Lower lobe of right lung (tissue), 2 donors: ENCODE measurements around the gene OR9Q1. TPM values are rescaled to one million over a fixed set of nuclear protein-coding genes. Genes with fewer than 3 reads are reported as not detected.
"Not testable (repeated sequence)": the region's sequence is repeated elsewhere in the genome, so short reads cannot be mapped to it uniquely, and the experiment has no call there.

ENCODE experiments used
- ATAC-seq, 2 donors: fragments of 200-7000 bp; cut with Tn5 transposase; one replicate each; pipeline ENCODE4 v1.9.1; 2020 to 2022; ENCODE audit warnings: mild to moderate bottlenecking in 2 of 2, moderate library complexity in 2 of 2
- DNase-seq: peaks from one replicate; pipeline ENCODE4 v3.0.0-alpha.2; 2020
- H3K27ac ChIP-seq: fragments of 200-600 bp; one replicate; pipeline ENCODE4 v1.8.0; 2022
- H3K27me3 ChIP-seq: fragments of 200-600 bp; one replicate; pipeline ENCODE4 v1.8.0; 2022; ENCODE audit warnings: low read depth
- H3K36me3 ChIP-seq: fragments of 200-600 bp; one replicate; pipeline ENCODE4 v1.8.0; 2022; ENCODE audit warnings: mild to moderate bottlenecking
- H3K4me1 ChIP-seq: fragments of 200-600 bp; one replicate; pipeline ENCODE4 v1.8.0; 2022
- H3K4me3 ChIP-seq: fragments of 200-600 bp; one replicate; pipeline ENCODE4 v1.8.0; 2022; ENCODE audit warnings: mild to moderate bottlenecking
- H3K9me3 ChIP-seq: fragments of 200-600 bp; one replicate; pipeline ENCODE4 v1.8.0; 2022
- intact Hi-C: fragments of 100-400 bp; cut with DNase I; formaldehyde crosslinking; loops from one replicate; pipeline ENCODE4 v1.11.0; 2022
- total RNA-seq: library from RNA; stranded (reverse); fragmentation: NEBNext Ultra II Directional; extraction: Animal tissue kit (Norgen Biotek cat#: 25700); gene quantifications from one replicate; pipeline ENCODE4 v1.2.1, GENCODE V29; 2021
- TF ChIP-seq, protein P1 (sequence below): fragments of 200-600 bp; IDR thresholded peaks from one replicate; pipeline ENCODE4 v1.8.0; 2022; ENCODE audit warnings: antibody characterized with exemption, mild to moderate bottlenecking
- donor health status: DM: no; HTN: yes; CAD: no; lungs with severe emphysema.

The OR9Q1 gene
- total RNA-seq, 1 donor from 2014 or later, result not detected

DNA sequence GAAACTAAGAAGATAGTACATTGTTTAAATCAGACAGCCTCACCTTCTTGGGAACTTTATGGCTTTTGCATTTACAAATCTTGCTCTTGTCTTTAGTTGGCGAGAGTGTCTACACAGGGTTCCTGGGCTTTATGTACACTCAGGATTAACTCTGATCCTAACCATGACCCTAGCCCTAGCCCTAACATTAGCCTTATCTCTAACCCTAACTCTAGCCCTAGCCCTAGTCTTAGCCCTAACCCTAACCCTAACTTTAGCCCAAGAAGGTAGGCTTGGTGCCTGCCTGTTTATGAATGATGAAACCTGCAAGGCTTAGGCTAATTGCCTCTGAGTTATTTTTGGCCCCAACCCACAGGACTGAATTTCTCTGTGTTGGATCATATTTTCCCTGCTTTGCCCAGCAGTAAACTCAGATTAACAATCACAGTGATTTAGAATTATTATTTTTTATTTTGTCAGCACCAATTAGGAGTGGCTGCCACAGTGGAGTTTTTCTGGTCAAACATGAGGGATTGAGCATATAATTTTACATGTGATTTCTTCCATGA, 44.1 kb upstream of the OR9Q1 start:
- no peak for ATAC-seq
- H3K4me3 ChIP-seq, result no peak overlapping the region
- H3K36me3 ChIP-seq, result no peaks in the 10 kb centered on the region
- no peak for DNase-seq
- intact Hi-C loops, result no loop called here
- H3K4me1 ChIP-seq, result no peaks in the 10 kb centered on the region
- TF ChIP-seq, protein P1, sequence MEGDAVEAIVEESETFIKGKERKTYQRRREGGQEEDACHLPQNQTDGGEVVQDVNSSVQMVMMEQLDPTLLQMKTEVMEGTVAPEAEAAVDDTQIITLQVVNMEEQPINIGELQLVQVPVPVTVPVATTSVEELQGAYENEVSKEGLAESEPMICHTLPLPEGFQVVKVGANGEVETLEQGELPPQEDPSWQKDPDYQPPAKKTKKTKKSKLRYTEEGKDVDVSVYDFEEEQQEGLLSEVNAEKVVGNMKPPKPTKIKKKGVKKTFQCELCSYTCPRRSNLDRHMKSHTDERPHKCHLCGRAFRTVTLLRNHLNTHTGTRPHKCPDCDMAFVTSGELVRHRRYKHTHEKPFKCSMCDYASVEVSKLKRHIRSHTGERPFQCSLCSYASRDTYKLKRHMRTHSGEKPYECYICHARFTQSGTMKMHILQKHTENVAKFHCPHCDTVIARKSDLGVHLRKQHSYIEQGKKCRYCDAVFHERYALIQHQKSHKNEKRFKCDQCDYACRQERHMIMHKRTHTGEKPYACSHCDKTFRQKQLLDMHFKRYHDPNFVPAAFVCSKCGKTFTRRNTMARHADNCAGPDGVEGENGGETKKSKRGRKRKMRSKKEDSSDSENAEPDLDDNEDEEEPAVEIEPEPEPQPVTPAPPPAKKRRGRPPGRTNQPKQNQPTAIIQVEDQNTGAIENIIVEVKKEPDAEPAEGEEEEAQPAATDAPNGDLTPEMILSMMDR, result no peak
- no peak overlapping the region for H3K27ac ChIP-seq
- H3K9me3 ChIP-seq, result no peaks in the 10 kb centered on the region
- no peaks in the 10 kb centered on the region for H3K27me3 ChIP-seq

DNA sequence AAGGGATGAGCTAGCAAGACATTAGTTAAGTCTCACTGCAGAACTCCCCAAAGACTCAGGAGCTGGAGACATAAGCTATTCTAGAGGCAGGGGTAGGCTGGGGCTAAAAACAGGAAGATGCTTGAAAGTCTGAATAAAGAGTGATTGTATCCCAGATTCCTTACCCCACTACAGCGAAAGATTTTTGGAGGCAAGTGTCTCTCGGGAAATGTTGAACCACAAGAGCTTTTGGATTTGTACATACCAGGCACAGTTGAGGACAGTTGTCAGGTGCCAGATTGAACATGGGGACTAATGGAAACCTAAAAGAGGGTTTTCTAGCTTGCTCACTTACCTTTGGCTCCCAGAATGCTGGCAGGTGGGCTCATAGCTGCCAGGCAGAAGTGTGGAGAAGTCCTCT, 43.5 kb upstream of the OR9Q1 start:
- Histone ChIP-seq H3K27ac (no peak overlapping the region), H3K9me3 (no peaks in the 10 kb centered on the region), H3K36me3 (no peaks in the 10 kb centered on the region), H3K27me3 (no peaks in the 10 kb centered on the region), H3K4me3 (no peak overlapping the region), H3K4me1 (no peaks in the 10 kb centered on the region)
- intact Hi-C loops, result no loop called here
- ATAC-seq (no peak), DNase-seq (no peak)
- TF ChIP-seq, protein P1, result no peak

DNA sequence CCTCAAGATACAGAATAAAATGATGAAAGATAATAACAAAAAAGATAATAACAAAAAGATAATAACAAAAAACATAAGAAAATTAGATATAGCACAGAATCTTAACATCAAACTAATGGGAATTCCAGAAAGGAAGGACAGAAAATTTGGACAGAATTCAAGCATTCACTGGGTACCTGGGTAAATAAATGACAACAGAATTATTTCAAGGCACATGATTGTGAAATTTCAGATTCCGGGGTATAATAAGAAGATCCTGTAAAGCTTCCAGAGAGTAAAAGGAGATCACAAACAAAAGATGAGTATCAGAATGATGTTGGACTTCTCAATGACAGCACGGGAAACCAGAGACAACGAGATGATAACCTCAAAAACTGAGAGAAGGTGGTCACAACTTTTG, 42.1 kb upstream of the OR9Q1 start:
- H3K27me3 ChIP-seq, result no peaks in the 10 kb centered on the region
- H3K4me1 ChIP-seq, result no peaks in the 10 kb centered on the region
- no peak overlapping the region for H3K4me3 ChIP-seq
- H3K36me3 ChIP-seq, result no peaks in the 10 kb centered on the region
- intact Hi-C loops, result no loop called here
- DNase-seq (no peak), ATAC-seq (no peak)
- no peaks in the 10 kb centered on the region for H3K9me3 ChIP-seq
- no peak overlapping the region for H3K27ac ChIP-seq
- TF ChIP-seq, protein P1, result no peak

DNA sequence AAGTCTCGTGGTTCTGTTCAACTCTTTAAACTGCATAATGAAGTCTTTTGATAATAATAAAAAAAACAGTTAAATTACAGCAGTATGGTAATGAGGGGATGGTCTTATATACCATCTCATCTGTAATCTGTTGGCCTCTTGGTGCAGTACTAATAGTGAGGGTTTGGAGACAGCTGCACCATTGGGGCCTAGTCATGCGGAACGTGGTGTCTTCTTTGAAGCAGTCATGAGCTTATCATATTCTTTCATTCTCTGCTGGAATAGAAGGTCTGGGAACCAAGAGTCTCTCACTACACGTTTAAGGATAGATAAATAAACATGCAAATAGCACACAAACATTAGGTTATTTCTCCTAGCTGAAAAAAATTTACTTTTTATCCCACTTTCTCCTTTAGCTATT, 40.9 kb upstream of the OR9Q1 start:
- no peak overlapping the region for H3K4me3 ChIP-seq
- H3K4me1 ChIP-seq, result no peaks in the 10 kb centered on the region
- H3K9me3 ChIP-seq, result no peaks in the 10 kb centered on the region
- no peaks in the 10 kb centered on the region for H3K36me3 ChIP-seq
- intact Hi-C loops, result no loop called here
- no peaks in the 10 kb centered on the region for H3K27me3 ChIP-seq
- TF ChIP-seq, protein P1, result no peak
- no peak overlapping the region for H3K27ac ChIP-seq
- ATAC-seq (no peak), DNase-seq (no peak)

DNA sequence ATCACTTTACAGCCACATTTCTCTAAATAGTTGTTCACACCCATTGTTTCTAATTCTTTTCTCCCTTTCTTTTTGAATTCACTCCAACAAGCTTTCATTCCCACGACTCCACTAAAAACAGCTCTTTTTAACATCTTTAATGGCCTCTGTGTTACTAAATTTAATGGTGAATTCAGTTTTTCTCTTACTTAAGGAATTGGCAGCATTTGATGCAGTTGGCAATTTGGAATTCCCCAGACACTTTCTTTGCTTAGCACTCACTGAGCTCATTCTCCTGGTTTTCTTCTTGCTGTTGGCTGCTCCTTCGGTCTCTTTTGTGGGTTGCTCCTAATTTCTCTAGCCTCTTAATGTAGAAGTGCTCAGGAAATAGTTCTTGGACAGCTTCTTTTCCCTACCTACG, 40.5 kb upstream of the OR9Q1 start:
- TF ChIP-seq, protein P1, result no peak
- H3K4me1 ChIP-seq, result no peaks in the 10 kb centered on the region
- no peak for ATAC-seq
- H3K27ac ChIP-seq, result no peak overlapping the region
- no peaks in the 10 kb centered on the region for H3K9me3 ChIP-seq
- intact Hi-C loops, result no loop called here
- DNase-seq, result no peak
- no peaks in the 10 kb centered on the region for H3K27me3 ChIP-seq
- no peak overlapping the region for H3K4me3 ChIP-seq
- H3K36me3 ChIP-seq, result no peaks in the 10 kb centered on the region

DNA sequence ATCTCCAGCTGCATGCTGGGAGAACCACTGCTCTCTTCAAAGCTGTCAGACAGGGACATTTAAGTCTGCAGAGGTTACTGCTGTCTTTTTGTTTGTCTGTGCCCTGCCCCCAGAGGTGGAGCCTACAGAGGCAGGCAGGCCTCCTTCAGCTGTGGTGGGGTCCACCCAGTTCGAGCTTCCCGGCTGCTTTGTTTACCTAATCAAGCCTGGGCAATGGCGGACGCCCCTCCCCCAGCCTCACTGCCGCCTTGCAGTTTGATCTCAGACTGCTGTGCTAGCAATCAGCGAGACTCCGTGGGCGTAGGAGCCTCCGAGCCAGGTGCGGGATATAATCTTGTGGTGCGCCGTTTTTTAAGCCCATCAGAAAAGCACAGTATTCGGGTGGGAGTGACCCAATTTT, 24.2 kb upstream of the OR9Q1 start:
- DNase-seq, ATAC-seq, H3K27me3 ChIP-seq, H3K27ac ChIP-seq, H3K36me3 ChIP-seq, H3K9me3 ChIP-seq, intact Hi-C loops, H3K4me1 ChIP-seq, H3K4me3 ChIP-seq: not testable (repeated sequence)

DNA sequence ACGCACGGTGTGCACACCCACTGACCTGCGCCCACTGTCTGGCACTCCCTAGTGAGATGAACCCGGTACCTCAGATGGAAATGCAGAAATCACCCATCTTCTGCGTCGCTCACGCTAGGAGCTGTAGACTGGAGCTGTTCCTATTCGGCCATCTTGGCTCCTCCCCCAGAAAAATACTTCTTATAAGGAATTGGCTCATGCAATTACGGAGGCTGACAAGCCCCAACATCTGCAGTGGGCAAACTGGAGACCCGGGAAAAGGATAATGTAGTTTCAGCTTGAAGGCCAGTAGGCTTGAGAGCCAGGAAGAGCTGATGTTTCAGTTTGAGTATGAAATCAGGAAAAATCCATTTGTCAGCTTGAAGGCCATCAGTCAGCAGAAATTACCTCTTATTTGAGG, 23.7 kb upstream of the OR9Q1 start:
- H3K27ac ChIP-seq, H3K4me1 ChIP-seq, intact Hi-C loops, DNase-seq, ATAC-seq, H3K36me3 ChIP-seq, H3K27me3 ChIP-seq, H3K4me3 ChIP-seq, H3K9me3 ChIP-seq: not testable (repeated sequence)
